PC-3 (cell line): ENCODE results near the gene MEGF6. TPM values are rescaled to one million over a fixed set of nuclear protein-coding genes. Genes with fewer than 3 reads are reported as not detected.

Source experiments
- ATAC-seq: fragments of 200-7000 bp; cut with Tn5 transposase; 2 replicates; pipeline ENCODE4 v1.9.1; 2020; ENCODE audit warnings: mild to moderate bottlenecking, moderate library complexity
- BruUV-seq: library from RNA; stranded (reverse); fragments of 400-500 nt; replicated peaks from 2 replicates; lab custom pipeline; 2021; lab: Mats Ljungman, UMichigan
- CTCF ChIA-PET: fragments of 300-600 bp; sonication (Branson Sonifier 250); formaldehyde crosslinking; loops from one replicate; lab custom pipeline; 2022; ENCODE audit warnings: antibody characterized with exemption; lab: Charles Lee
- POLR2A ChIA-PET: fragments of 300-600 bp; sonication (Branson Sonifier 250); formaldehyde crosslinking; loops from one replicate; lab custom pipeline; 2022; ENCODE audit warnings: antibody characterized with exemption; ENCODE audit not compliant: unreplicated experiment; lab: Charles Lee
- DNase-seq: peaks from one replicate; pipeline ENCODE4 v3.0.0-alpha.2; 2015
- H2AFZ ChIP-seq: fragments of 300-600 bp; sonication (generic); 2 replicates; pipeline ENCODE4 v1.6.0; 2016; ENCODE audit warnings: antibody characterized with exemption, low read length
- H3F3A ChIP-seq: fragments of 300-600 bp; sonication (generic); one replicate; pipeline ENCODE4 v1.6.0; 2017; ENCODE audit warnings: antibody characterized with exemption, low read length, control low read depth, mild to moderate bottlenecking; ENCODE audit not compliant: unreplicated experiment
- H3K27ac ChIP-seq: fragments of 300-600 bp; sonication (generic); 2 replicates; pipeline ENCODE4 v1.5.1; 2016; ENCODE audit warnings: mild to moderate bottlenecking, low read length
- H3K27me3 ChIP-seq: fragments of 300-600 bp; sonication (generic); 2 replicates; pipeline ENCODE4 v1.6.1; 2016; ENCODE audit warnings: low read length, mixed read lengths
- H3K36me3 ChIP-seq: fragments of 300-600 bp; sonication (generic); 2 replicates; pipeline ENCODE4 v1.6.1; 2016; ENCODE audit warnings: low read depth, mixed run types, low read length, mixed read lengths
- H3K4me1 ChIP-seq: fragments of 300-600 bp; sonication (generic); 2 replicates; pipeline ENCODE4 v1.5.1; 2016; ENCODE audit warnings: low read length; ENCODE audit not compliant: insufficient read depth
- H3K4me2 ChIP-seq: fragments of 300-600 bp; sonication (generic); 2 replicates; pipeline ENCODE4 v1.6.0; 2016; ENCODE audit warnings: low read length
- H3K4me3 ChIP-seq: fragments of 300-600 bp; sonication (generic); 2 replicates; pipeline ENCODE4 v1.5.1; 2016; ENCODE audit warnings: mild to moderate bottlenecking, low read length, mixed read lengths
- H3K79me2 ChIP-seq: fragments of 300-600 bp; sonication (generic); 2 replicates; pipeline ENCODE4 v1.6.1; 2017; ENCODE audit warnings: low read length, mixed read lengths
- H3K9ac ChIP-seq: fragments of 300-600 bp; sonication (generic); 2 replicates; pipeline ENCODE4 v1.6.0; 2016; ENCODE audit warnings: mild to moderate bottlenecking, low read length
- H3K9me2 ChIP-seq: fragments of 300-600 bp; sonication (generic); replicated peaks from 2 replicates; pipeline ENCODE4 v1.6.1; 2016; ENCODE audit warnings: mixed run types, low read length, mixed read lengths
- H3K9me3 ChIP-seq: fragments of 300-600 bp; sonication (generic); 2 replicates; pipeline ENCODE4 v1.6.1; 2016; ENCODE audit warnings: low read length, mixed read lengths
- H4K20me1 ChIP-seq: fragments of 300-600 bp; sonication (generic); 2 replicates; pipeline ENCODE4 v1.6.1; 2016; ENCODE audit warnings: low read length, mixed read lengths
- EZH2 ChIP-seq: fragments of 300-600 bp; sonication (generic); IDR thresholded peaks from one replicate; pipeline ENCODE4 v1.6.1; 2017; ENCODE audit warnings: antibody characterized with exemption, mild to moderate bottlenecking, low read length; ENCODE audit not compliant: unreplicated experiment
- EZH2phosphoT487 ChIP-seq: fragments of 300-600 bp; sonication (generic); IDR thresholded peaks from 2 replicates; pipeline ENCODE4 v1.6.1; 2018; ENCODE audit warnings: mild to moderate bottlenecking, antibody characterized with exemption, low read length, borderline replicate concordance
- intact Hi-C: fragments of 100-400 bp; cut with micrococcal nuclease; formaldehyde crosslinking; loops from 2 replicates; pipeline ENCODE4 v1.9.0; 2023
- total RNA-seq: library from RNA; depleted of rRNA; stranded (reverse); fragments of >200 nt; gene quantifications from 2 replicates; pipeline ENCODE4 v1.2.3, GENCODE V29; 2014
- TF ChIP-seq, protein P1 (sequence below): fragments of 300-600 bp; sonication (generic); conservative IDR thresholded peaks from 2 replicates; pipeline ENCODE4 v1.5.1; 2017; ENCODE audit warnings: antibody characterized with exemption, low read depth, mild to moderate bottlenecking, low read length

MEGF6 gene
- total RNA-seq, 1 experiment from 2014 or later, result 32.5 TPM

DNA sequence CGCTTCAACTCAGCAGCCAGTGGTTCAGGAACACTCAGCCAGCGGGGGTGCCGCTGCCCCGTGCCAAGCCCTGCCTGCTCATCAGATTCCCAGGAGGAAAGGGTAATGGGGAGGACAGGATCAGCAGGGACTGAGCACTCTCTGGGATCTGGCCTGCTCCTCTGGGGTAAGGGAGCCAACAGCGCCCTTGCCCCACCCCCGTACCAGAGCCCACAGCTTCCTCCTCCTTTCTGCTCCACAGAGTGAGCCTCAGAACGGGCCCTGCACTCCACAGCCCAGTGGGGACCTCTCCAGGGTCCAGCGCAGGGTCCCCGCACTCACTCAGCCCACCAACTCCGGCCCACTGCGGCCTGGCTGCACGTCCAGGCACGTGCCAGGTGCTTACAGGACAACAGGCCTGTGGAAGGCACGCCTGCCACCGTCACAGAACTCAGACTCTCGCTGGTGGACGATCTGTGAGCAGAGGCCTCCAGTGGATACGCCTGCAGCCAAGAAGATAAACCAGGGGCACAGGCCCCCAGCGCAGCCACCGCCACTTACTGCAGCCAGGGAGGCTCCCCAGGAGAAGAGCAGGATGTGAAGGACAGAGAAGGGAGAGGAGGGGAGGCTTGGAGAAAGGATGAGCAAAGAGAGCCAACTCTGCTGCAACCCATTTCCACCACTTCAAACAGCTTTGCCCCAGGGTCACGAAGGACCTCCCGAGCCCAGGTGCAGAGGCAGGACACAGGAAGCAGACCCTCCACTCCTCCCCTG, 2.1 kb downstream of the MEGF6 start:
- H3F3A ChIP-seq, result no peaks in the 10 kb centered on the region
- intact Hi-C loops, result no loop called here
- H3K4me1 ChIP-seq, result peaks cover 22% of the 10 kb centered on the region
- no peak for DNase-seq
- no peaks in the 10 kb centered on the region for H3K9me2 ChIP-seq
- BruUV-seq, result no TSS peak
- ChIA-PET POLR2A (no interaction called here), CTCF (no interaction called here)
- no peaks in the 10 kb centered on the region for H3K79me2 ChIP-seq
- 0 out of 2 replicates have a peak, but pooled peaks cover 6% of the 10 kb centered on the region for H3K9me3 ChIP-seq
- no peak overlapping the region for H3K4me2 ChIP-seq
- no peaks in the 10 kb centered on the region for H3K27me3 ChIP-seq
- no peak overlapping the region for H2AFZ ChIP-seq
- H3K9ac ChIP-seq, result no peak overlapping the region
- TF ChIP-seq EZH2 (no peak), EZH2phosphoT487 (no peak)
- TF ChIP-seq, protein P1, sequence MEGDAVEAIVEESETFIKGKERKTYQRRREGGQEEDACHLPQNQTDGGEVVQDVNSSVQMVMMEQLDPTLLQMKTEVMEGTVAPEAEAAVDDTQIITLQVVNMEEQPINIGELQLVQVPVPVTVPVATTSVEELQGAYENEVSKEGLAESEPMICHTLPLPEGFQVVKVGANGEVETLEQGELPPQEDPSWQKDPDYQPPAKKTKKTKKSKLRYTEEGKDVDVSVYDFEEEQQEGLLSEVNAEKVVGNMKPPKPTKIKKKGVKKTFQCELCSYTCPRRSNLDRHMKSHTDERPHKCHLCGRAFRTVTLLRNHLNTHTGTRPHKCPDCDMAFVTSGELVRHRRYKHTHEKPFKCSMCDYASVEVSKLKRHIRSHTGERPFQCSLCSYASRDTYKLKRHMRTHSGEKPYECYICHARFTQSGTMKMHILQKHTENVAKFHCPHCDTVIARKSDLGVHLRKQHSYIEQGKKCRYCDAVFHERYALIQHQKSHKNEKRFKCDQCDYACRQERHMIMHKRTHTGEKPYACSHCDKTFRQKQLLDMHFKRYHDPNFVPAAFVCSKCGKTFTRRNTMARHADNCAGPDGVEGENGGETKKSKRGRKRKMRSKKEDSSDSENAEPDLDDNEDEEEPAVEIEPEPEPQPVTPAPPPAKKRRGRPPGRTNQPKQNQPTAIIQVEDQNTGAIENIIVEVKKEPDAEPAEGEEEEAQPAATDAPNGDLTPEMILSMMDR, result no peak
- no peaks in the 10 kb centered on the region for H4K20me1 ChIP-seq
- no peaks in the 10 kb centered on the region for H3K36me3 ChIP-seq
- H3K27ac ChIP-seq, result no peak overlapping the region
- no peak for ATAC-seq
- H3K4me3 ChIP-seq, result no peak overlapping the region

DNA sequence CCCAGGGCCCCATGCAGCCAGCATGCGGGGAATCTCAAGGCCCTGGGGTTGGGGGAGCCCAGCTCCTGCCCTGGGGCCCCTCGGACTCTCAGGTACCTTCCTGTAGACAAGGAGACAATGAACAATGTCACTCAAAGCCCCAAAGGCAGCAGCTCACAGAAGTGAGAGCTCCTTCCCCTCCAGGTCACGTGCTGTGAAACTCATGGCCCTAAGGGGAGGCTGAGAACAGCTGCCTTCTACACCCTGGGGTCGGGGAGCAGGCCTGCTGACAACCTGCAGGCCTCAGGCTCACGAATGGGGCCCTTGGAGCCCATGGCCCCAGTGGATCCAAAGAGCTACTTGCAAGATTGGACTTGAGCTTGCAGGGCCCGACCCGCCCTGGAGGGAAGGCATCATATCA, 3.2 kb downstream of the MEGF6 start:
- DNase-seq (no peak), ATAC-seq (no peak)
- Histone ChIP-seq H2AFZ (no peak overlapping the region), H3K4me1 (peaks cover 12% of the 10 kb centered on the region), H3F3A (no peaks in the 10 kb centered on the region), H3K9me3 (0 out of 2 replicates have a peak, but pooled peaks cover 6% of the 10 kb centered on the region), H3K27ac (no peak overlapping the region), H3K9me2 (no peaks in the 10 kb centered on the region), H3K4me2 (no peak overlapping the region), H3K79me2 (no peaks in the 10 kb centered on the region), H3K4me3 (no peak overlapping the region), H3K27me3 (no peaks in the 10 kb centered on the region), H3K36me3 (no peaks in the 10 kb centered on the region), H4K20me1 (no peaks in the 10 kb centered on the region), H3K9ac (no peak overlapping the region)
- TF ChIP-seq EZH2 (no peak), EZH2phosphoT487 (no peak)
- TF ChIP-seq, protein P1, result no peak
- intact Hi-C loops, result no loop called here
- POLR2A ChIA-PET, result no interaction called here
- no TSS peak for BruUV-seq
- CTCF ChIA-PET, result no interaction called here

DNA sequence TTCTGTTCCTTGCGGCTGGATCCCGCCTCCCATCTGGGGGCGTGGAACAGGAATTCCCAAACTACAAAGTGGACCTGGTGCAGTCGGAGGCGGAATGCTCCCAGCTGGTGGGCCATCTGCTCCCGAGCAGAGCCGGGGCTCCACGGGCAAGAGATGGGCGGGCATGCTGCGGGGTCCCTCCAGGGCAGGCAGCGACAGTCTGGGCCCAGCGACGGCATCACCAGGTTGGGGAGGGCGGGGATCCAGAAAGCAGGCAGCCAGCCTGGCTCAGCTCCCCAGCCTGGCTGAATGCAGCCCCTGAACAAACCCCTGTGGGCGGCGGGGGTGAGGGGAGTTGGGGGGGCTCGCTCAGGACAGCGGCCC, 3.6 kb downstream of the MEGF6 start:
- no peak for DNase-seq
- Histone ChIP-seq H3K36me3 (no peaks in the 10 kb centered on the region), H3K4me1 (peaks cover 7% of the 10 kb centered on the region; the same call in 1 of the 2 replicates), H4K20me1 (no peaks in the 10 kb centered on the region), H3K27ac (no peak overlapping the region), H3K9me2 (no peaks in the 10 kb centered on the region), H3K4me3 (no peak overlapping the region), H3F3A (no peaks in the 10 kb centered on the region), H3K79me2 (no peaks in the 10 kb centered on the region), H3K27me3 (no peaks in the 10 kb centered on the region), H2AFZ (no peak overlapping the region), H3K9me3 (0 out of 2 replicates have a peak, but pooled peaks cover 6% of the 10 kb centered on the region), H3K9ac (no peak overlapping the region), H3K4me2 (no peak overlapping the region)
- ChIA-PET CTCF (interaction anchor here (0.6 kb wide), 1 partner anchor 16 kb away, joined by 3 read pairs; no protein-coding TSS in a partner anchor), POLR2A (no interaction called here)
- no TSS peak for BruUV-seq
- no peak for ATAC-seq
- TF ChIP-seq, protein P1, result no peak
- TF ChIP-seq EZH2 (no peak), EZH2phosphoT487 (no peak)
- intact Hi-C loops, result no loop called here
